SK-N-SH (cell line): ENCODE data around the gene HS3ST5. TPM values are rescaled to one million over a fixed set of nuclear protein-coding genes. Genes with fewer than 3 reads are reported as not detected.

ENCODE experiments used
- CTCF ChIA-PET: fragments of 300-600, 350-600 bp; formaldehyde crosslinking; extraction: SDS; loops from one replicate; lab custom pipeline; 2021; lab: Yijun Ruan, JAX
- POLR2A ChIA-PET: fragments of 350-600 bp; sonication (Branson Sonifier 250); formaldehyde crosslinking; extraction: SDS; loops from one replicate; lab custom pipeline; 2020; ENCODE audit warnings: antibody characterized with exemption, inconsistent platforms; lab: Yijun Ruan, JAX
- DNase-seq: peaks from one replicate; pipeline ENCODE4 v3.0.0; 2012
- H2AFZ ChIP-seq: fragments of 200-600 bp; sonication (generic); 2 replicates; pipeline ENCODE4 v1.8.1; 2016; ENCODE audit warnings: antibody characterized with exemption, mild to moderate bottlenecking, low read depth
- H3F3A ChIP-seq: fragments of 200-600 bp; sonication (generic); replicated peaks from 2 replicates; pipeline ENCODE3; 2016; ENCODE audit warnings: antibody characterized with exemption, mild to moderate bottlenecking; ENCODE audit not compliant: insufficient read depth
- H3K27ac ChIP-seq, 2 experiments: fragments of 200-500 bp in 1 of 2; fragments of 200-600 bp in 1 of 2; sonication (Bioruptor generic) in 1 of 2; sonication (generic), shearing (Covaris generic) in 1 of 2; 2 replicates each; pipeline versions ENCODE4 v1.5.1 to v1.6.1; 2014 to 2016; ENCODE audit warnings: low read depth in 2 of 2, inconsistent platforms in 1 of 2, low read length in 1 of 2, mild to moderate bottlenecking in 1 of 2, mixed read lengths in 1 of 2
- H3K27me3 ChIP-seq: fragments of 200-600 bp; sonication (generic), shearing (Covaris generic); 2 replicates; pipeline ENCODE4 v1.6.1; 2016; ENCODE audit warnings: mixed run types; ENCODE audit not compliant: insufficient read depth
- H3K36me3 ChIP-seq, 2 experiments: fragments of 200-500 bp in 1 of 2; fragments of 200-600 bp in 1 of 2; sonication (Bioruptor generic) in 1 of 2; sonication (generic) in 1 of 2; replicated peaks in 1 of 2; 2 replicates each; pipeline versions ENCODE3 to v1.5.1; 2014 to 2016; ENCODE audit warnings: low read length in 1 of 2, mild to moderate bottlenecking in 1 of 2; ENCODE audit not compliant: insufficient read depth in 2 of 2, control insufficient read depth in 1 of 2
- H3K4me1 ChIP-seq, 2 experiments: fragments of 200-500 bp in 1 of 2; fragments of 200-600 bp in 1 of 2; sonication (Bioruptor generic) in 1 of 2; sonication (generic), shearing (Covaris generic) in 1 of 2; 2 replicates each; pipeline versions ENCODE4 v1.5.1 to v1.6.1; 2014 to 2016; ENCODE audit warnings: low read depth in 1 of 2, low read length in 1 of 2, mixed run types in 1 of 2; ENCODE audit not compliant: insufficient read depth in 2 of 2, control insufficient read depth in 1 of 2
- H3K4me2 ChIP-seq: fragments of 200-600 bp; sonication (generic), shearing (Covaris generic); 2 replicates; pipeline ENCODE4 v1.6.1; 2017; ENCODE audit warnings: mixed run types
- H3K4me3 ChIP-seq, 2 experiments: fragments of 200-500 bp in 1 of 2; fragments of 200-600 bp in 1 of 2; sonication (Bioruptor generic) in 1 of 2; sonication (generic), shearing (Covaris generic) in 1 of 2; 2 replicates each; pipeline versions ENCODE4 v1.5.1 to v1.8.1; 2014 to 2016; ENCODE audit warnings: low read depth in 2 of 2, inconsistent platforms in 1 of 2, low read length in 1 of 2, mild to moderate bottlenecking in 1 of 2, mixed read lengths in 1 of 2, moderate library complexity in 1 of 2
- H3K79me2 ChIP-seq: fragments of 200-600 bp; sonication (generic); 2 replicates; pipeline ENCODE4 v1.8.1; 2017; ENCODE audit warnings: mild to moderate bottlenecking; ENCODE audit not compliant: insufficient read depth
- H3K9ac ChIP-seq: fragments of 200-600 bp; sonication (generic); 2 replicates; pipeline ENCODE4 v1.6.1; 2017; ENCODE audit warnings: mixed run types
- H3K9me2 ChIP-seq: fragments of 200-600 bp; sonication (generic); 2 replicates; pipeline ENCODE4 v1.6.1; 2017; ENCODE audit warnings: mixed run types
- H3K9me3 ChIP-seq: fragments of 200-600 bp; sonication (generic); 2 replicates; pipeline ENCODE4 v1.6.1; 2017; ENCODE audit warnings: mixed run types, mild to moderate bottlenecking, moderate library complexity
- H4K20me1 ChIP-seq: fragments of 200-600 bp; sonication (generic); 2 replicates; pipeline ENCODE4 v1.6.1; 2017; ENCODE audit warnings: mild to moderate bottlenecking, mixed run types; ENCODE audit not compliant: insufficient read depth
- EP300 ChIP-seq, 2 experiments: IDR thresholded peaks; 2 replicates each; pipeline versions ENCODE4 v1.4.0 to v1.6.1; 2012; ENCODE audit warnings: borderline replicate concordance in 1 of 2, low read depth in 1 of 2, low read length in 1 of 2
- FOSL2 ChIP-seq: IDR thresholded peaks from 2 replicates; pipeline ENCODE4 v1.4.0; 2012; ENCODE audit warnings: low read depth, mild to moderate bottlenecking, moderate library complexity, borderline replicate concordance
- FOXM1 ChIP-seq: IDR thresholded peaks from 2 replicates; pipeline ENCODE4 v1.4.0; 2012; ENCODE audit warnings: low read depth, mild to moderate bottlenecking
- IRF3 ChIP-seq: fragments of 150-350 bp; IDR thresholded peaks from 2 replicates; pipeline ENCODE4 v1.6.1; 2016; ENCODE audit warnings: mild to moderate bottlenecking, low read depth, low read length
- MAX ChIP-seq: IDR thresholded peaks from 2 replicates; pipeline ENCODE4 v1.4.0; 2012; ENCODE audit warnings: low read depth
- MXI1 ChIP-seq: IDR thresholded peaks from 2 replicates; pipeline ENCODE4 v1.6.1; 2012; ENCODE audit warnings: mild to moderate bottlenecking, low read depth, low read length, improper control_type of control experiment
- POLR2AphosphoS5 ChIP-seq: IDR thresholded peaks from 2 replicates; pipeline ENCODE4 v1.6.1; 2012; ENCODE audit warnings: low read depth, low read length
- RCOR1 ChIP-seq: fragments of 150-350 bp; IDR thresholded peaks from 2 replicates; pipeline ENCODE4 v1.6.1; 2017; ENCODE audit warnings: antibody characterized with exemption, low read length
- REST ChIP-seq: IDR thresholded peaks from 2 replicates; pipeline ENCODE4 v1.6.1; 2012; ENCODE audit warnings: mild to moderate bottlenecking, low read depth, low read length, moderate library complexity
- TAF1 ChIP-seq: IDR thresholded peaks from 2 replicates; pipeline ENCODE4 v1.6.1; 2012; ENCODE audit warnings: low read depth, mild to moderate bottlenecking, low read length, moderate library complexity, borderline replicate concordance
- TCF12 ChIP-seq: IDR thresholded peaks from 2 replicates; pipeline ENCODE4 v1.4.0; 2012
- TEAD4 ChIP-seq: IDR thresholded peaks from 2 replicates; pipeline ENCODE4 v1.4.0; 2012; ENCODE audit warnings: mild to moderate bottlenecking, borderline replicate concordance; ENCODE audit not compliant: insufficient read depth
- USF2 ChIP-seq: fragments of 150-350 bp; IDR thresholded peaks from 2 replicates; pipeline ENCODE4 v1.6.1; 2017; ENCODE audit warnings: antibody characterized with exemption, low read length, low read depth, borderline replicate concordance
- WGBS: methylation state at CpG from one replicate; pipeline ENCODE4 v1.1.6; 2017; ENCODE audit warnings: low lambda C conversion rate; 5-methylcytosine and 5-hydroxymethylcytosine counted together
- polyA plus RNA-seq, 3 experiments: library from polyadenylated mRNA; depleted of rRNA; stranded (reverse); fragments of >200 nt; gene quantifications; 2 replicates each; pipeline ENCODE4 v1.2.3, GENCODE V29; 2012

HS3ST5 gene
- polyA plus RNA-seq, 1 of the 3 experiments (the other 2 are of a cell fraction), result 0.02 TPM

GRCh38 chr6:114390176-114390575 is 47.4 kb upstream of the HS3ST5 start:
- Histone ChIP-seq H4K20me1 (no peaks in the 10 kb centered on the region), H2AFZ (no peak overlapping the region), H3K27ac (no peak overlapping the region), H3K4me1 (no peaks in the 10 kb centered on the region; a peak in 1 of 4 replicates), H3K9ac (no peak overlapping the region), H3K79me2 (no peaks in the 10 kb centered on the region), H3K4me3 (no peak overlapping the region), H3K27me3 (no peaks in the 10 kb centered on the region), H3K9me3 (no peaks in the 10 kb centered on the region), H3K36me3 (no peaks in the 10 kb centered on the region), H3F3A (no peaks in the 10 kb centered on the region), H3K4me2 (no peak overlapping the region), H3K9me2 (no peaks in the 10 kb centered on the region; the same call in 1 of the 2 replicates)
- TF ChIP-seq FOXM1 (no peak), USF2 (no peak), TCF12 (no peak), EP300 (IDR thresholded peaks at IDR 0.05; ENCODE audit: borderline replicate concordance in 1 of 2, low read depth in 1 of 2, low read length in 1 of 2) (no peak), REST (no peak), TAF1 (no peak), RCOR1 (no peak), IRF3 (no peak), POLR2AphosphoS5 (no peak), TEAD4 (no peak), FOSL2 (no peak), MAX (no peak), MXI1 (no peak)
- 11% methylated on average over 2 of the region's 2 CpGs for WGBS
- no peak for DNase-seq
- ChIA-PET POLR2A (no interaction called here), CTCF (no interaction called here)
